ENCODE data around the gene INTS3. TPM values are rescaled to one million over a fixed set of nuclear protein-coding genes. Genes with fewer than 3 reads are reported as not detected.
"Not testable (repeated sequence)": the region's sequence is repeated elsewhere in the genome, so short reads cannot be mapped to it uniquely, and the experiment has no call there.

INTS3 gene
- total RNA-seq, 1 donor from 2014 or later, result 57.3 TPM

GRCh38 chr1:153750026-153750995 lies 22.5 kb downstream of the INTS3 start:
- intact Hi-C loops (cut with micrococcal nuclease), result no loop called here
- H3K36me3 Mint-ChIP-seq (ENCODE audit: low read depth), result peaks cover 49% of the 10 kb centered on the region
- H3K4me3 Mint-ChIP-seq, result no peak overlapping the region

GRCh38 chr1:153752072-153752471 lies 24.2 kb downstream of the INTS3 start:
- DNase-seq (ENCODE audit: low spot score), result no peak
- no peak overlapping the region for H3K27ac Mint-ChIP-seq
- no peaks in the 10 kb centered on the region for H3K27me3 Mint-ChIP-seq (ENCODE audit: insufficient read depth)
- no peaks in the 10 kb centered on the region for H3K9me3 Mint-ChIP-seq
- H3K4me1 Mint-ChIP-seq (ENCODE audit: low read depth), result peaks cover 7% of the 10 kb centered on the region
- H3K36me3 Mint-ChIP-seq (ENCODE audit: low read depth), result peaks cover 46% of the 10 kb centered on the region
- intact Hi-C loops (cut with micrococcal nuclease), result no loop called here
- H3K4me3 Mint-ChIP-seq, result no peak overlapping the region

More at GRCh38 chr1:153750026-153750995, 22.5 kb downstream of the INTS3 start:
- peaks cover 7% of the 10 kb centered on the region for H3K4me1 Mint-ChIP-seq (ENCODE audit: low read depth)
- no peaks in the 10 kb centered on the region for H3K27me3 Mint-ChIP-seq (ENCODE audit: insufficient read depth)
- no peak overlapping the region for H3K27ac Mint-ChIP-seq
- no peak for DNase-seq (ENCODE audit: low spot score)
- H3K9me3 Mint-ChIP-seq, result no peaks in the 10 kb centered on the region

GRCh38 chr1:153752571-153753195 lies 24.8 kb downstream of the INTS3 start:
- no peak overlapping the region for H3K4me3 Mint-ChIP-seq
- intact Hi-C loops (cut with micrococcal nuclease), result no loop called here
- no peak overlapping the region for H3K27ac Mint-ChIP-seq
- H3K27me3 Mint-ChIP-seq (ENCODE audit: insufficient read depth), result no peaks in the 10 kb centered on the region
- peaks cover 7% of the 10 kb centered on the region for H3K4me1 Mint-ChIP-seq (ENCODE audit: low read depth)
- DNase-seq (ENCODE audit: low spot score), result no peak
- H3K9me3 Mint-ChIP-seq, result no peaks in the 10 kb centered on the region
- H3K36me3 Mint-ChIP-seq (ENCODE audit: low read depth), result peaks cover 46% of the 10 kb centered on the region

GRCh38 chr1:153754266-153754665 lies 26.4 kb downstream of the INTS3 start:
- DNase-seq (ENCODE audit: low spot score), result no peak
- no peak overlapping the region for H3K27ac Mint-ChIP-seq
- H3K9me3 Mint-ChIP-seq, result no peaks in the 10 kb centered on the region
- no peak overlapping the region for H3K4me3 Mint-ChIP-seq
- H3K27me3 Mint-ChIP-seq (ENCODE audit: insufficient read depth), result no peaks in the 10 kb centered on the region
- peaks cover 6% of the 10 kb centered on the region for H3K4me1 Mint-ChIP-seq (ENCODE audit: low read depth)
- intact Hi-C loops (cut with micrococcal nuclease), result no loop called here
- H3K36me3 Mint-ChIP-seq (ENCODE audit: low read depth), result peaks cover 43% of the 10 kb centered on the region

- intact Hi-C loops (cut with micrococcal nuclease), result no loop called here
- no peak for DNase-seq (ENCODE audit: low spot score)
- H3K27me3 Mint-ChIP-seq (ENCODE audit: insufficient read depth), result no peaks in the 10 kb centered on the region
- peaks cover 42% of the 10 kb centered on the region for H3K36me3 Mint-ChIP-seq (ENCODE audit: low read depth)
- H3K4me3 Mint-ChIP-seq, result no peak overlapping the region
- H3K27ac Mint-ChIP-seq, result no peak overlapping the region
- no peaks in the 10 kb centered on the region for H3K9me3 Mint-ChIP-seq
- no peaks in the 10 kb centered on the region for H3K4me1 Mint-ChIP-seq (ENCODE audit: low read depth)
These were observed 32.6 kb downstream of the INTS3 start for GRCh38 chr1:153760440-153760839.

GRCh38 chr1:153763365-153764225 lies 35.7 kb downstream of the INTS3 start:
- no peak for DNase-seq (ENCODE audit: low spot score)
- no peaks in the 10 kb centered on the region for H3K9me3 Mint-ChIP-seq
- H3K36me3 Mint-ChIP-seq (ENCODE audit: low read depth), result peaks cover 49% of the 10 kb centered on the region
- no peak overlapping the region for H3K4me3 Mint-ChIP-seq
- no peak overlapping the region for H3K27ac Mint-ChIP-seq
- no peaks in the 10 kb centered on the region for H3K27me3 Mint-ChIP-seq (ENCODE audit: insufficient read depth)
- H3K4me1 Mint-ChIP-seq (ENCODE audit: low read depth), result no peaks in the 10 kb centered on the region
- intact Hi-C loops (cut with micrococcal nuclease), result no loop called here

DNA sequence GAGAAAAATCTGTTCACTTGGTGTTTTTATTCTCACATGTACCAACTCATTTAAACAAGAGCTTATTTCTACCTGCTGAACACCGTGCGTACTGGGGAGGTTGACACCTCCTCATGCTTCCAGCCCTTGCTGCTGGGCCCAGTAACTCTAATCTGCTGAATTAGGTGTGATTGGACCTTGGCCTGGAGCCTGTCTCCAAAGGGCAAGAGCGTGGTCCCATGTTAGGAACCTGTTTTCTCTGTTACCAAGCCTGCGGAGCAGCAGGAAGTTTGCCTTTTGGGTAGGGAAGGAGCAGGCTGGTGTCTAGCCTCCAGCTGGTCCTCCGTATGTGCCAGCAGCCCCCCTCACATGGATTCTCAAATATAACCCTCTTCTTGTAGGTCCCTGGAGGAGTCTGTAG lies 36.5 kb downstream of the INTS3 start:
- Mint-ChIP-seq H3K27me3 (ENCODE audit: insufficient read depth) (no peaks in the 10 kb centered on the region), H3K36me3 (ENCODE audit: low read depth) (peaks cover 55% of the 10 kb centered on the region), H3K9me3 (no peaks in the 10 kb centered on the region), H3K27ac (no peak overlapping the region), H3K4me1 (ENCODE audit: low read depth) (no peaks in the 10 kb centered on the region), H3K4me3 (no peak overlapping the region)
- DNase-seq (ENCODE audit: low spot score), result no peak
- intact Hi-C loops (cut with micrococcal nuclease), result no loop called here

- H3K36me3 Mint-ChIP-seq (ENCODE audit: low read depth), result peaks cover 54% of the 10 kb centered on the region
- H3K4me3 Mint-ChIP-seq; DNase-seq (ENCODE audit: low spot score); H3K27me3 Mint-ChIP-seq (ENCODE audit: insufficient read depth); H3K4me1 Mint-ChIP-seq (ENCODE audit: low read depth); H3K27ac Mint-ChIP-seq; intact Hi-C loops (cut with micrococcal nuclease); H3K9me3 Mint-ChIP-seq: not testable (repeated sequence)
These were observed 38.8 kb downstream of the INTS3 start for GRCh38 chr1:153766663-153767062.

DNA sequence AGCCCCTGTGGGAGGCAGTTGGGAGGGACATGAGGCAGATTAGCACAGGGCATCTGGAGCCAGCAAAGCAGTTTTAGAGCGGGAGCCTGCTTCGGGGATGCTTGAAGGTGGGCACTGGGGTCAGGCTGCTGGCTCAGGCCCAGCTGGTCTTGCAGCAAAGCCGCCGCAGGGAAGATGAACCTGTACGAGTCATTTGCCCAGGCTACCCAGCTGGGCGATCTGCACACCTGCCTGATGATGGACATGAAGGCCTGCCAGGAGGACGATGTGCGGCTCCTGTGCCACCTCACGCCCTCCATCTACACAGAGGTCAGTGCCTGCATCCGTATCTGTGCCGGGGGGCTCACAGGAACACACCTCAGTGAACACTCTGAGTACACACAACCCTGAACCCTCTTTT lies 39.7 kb downstream of the INTS3 start:
- Mint-ChIP-seq H3K9me3 (no peaks in the 10 kb centered on the region), H3K4me1 (ENCODE audit: low read depth) (no peaks in the 10 kb centered on the region), H3K27ac (no peak overlapping the region), H3K27me3 (ENCODE audit: insufficient read depth) (no peaks in the 10 kb centered on the region), H3K36me3 (ENCODE audit: low read depth) (peaks cover 52% of the 10 kb centered on the region), H3K4me3 (no peak overlapping the region)
- intact Hi-C loops (cut with micrococcal nuclease), result no loop called here
- DNase-seq (ENCODE audit: low spot score), result no peak

DNA sequence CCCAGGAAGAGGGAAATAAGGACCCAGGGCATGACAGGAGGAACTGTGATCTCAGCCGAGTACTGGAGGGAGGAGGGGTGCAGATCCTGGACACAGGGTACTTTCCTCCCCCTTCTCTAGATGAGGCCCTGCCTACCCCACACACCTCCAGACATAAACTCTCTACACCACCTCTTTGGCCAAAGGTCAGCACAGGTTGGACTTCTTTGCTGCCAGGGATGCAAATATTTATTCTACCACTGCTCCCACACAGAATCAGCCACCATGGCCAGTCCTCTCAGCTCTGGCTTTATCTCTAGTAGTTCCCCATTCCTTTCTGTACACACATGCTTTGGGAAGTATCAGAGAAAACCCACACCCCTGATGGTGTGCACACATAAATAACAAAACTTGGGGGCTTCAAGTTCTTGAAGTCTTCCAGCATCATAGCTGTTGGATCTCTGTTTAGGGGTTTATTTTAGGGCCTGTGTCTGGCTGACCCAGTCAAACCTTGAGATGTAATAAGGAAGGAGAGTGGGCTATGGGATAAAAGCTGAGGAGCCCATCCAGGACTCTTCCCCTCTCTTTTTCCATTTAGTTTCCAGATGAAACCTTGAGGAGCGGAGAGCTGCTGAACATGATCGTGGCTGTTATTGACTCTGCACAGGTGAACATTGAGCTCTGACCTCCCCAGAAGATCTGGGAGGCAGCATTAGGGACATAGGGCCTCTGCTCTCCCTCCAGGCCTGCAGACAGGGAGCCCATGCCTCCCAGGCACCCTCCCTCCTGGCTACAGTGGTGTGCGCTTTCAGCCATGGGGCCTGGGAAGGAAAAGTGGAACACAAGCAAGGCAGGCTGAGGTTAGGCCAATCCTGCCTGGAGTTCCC lies 40.7 kb downstream of the INTS3 start:
- no peak for DNase-seq (ENCODE audit: low spot score)
- peaks cover 53% of the 10 kb centered on the region for H3K36me3 Mint-ChIP-seq (ENCODE audit: low read depth)
- H3K4me1 Mint-ChIP-seq (ENCODE audit: low read depth), result peaks cover 3% of the 10 kb centered on the region
- no peaks in the 10 kb centered on the region for H3K9me3 Mint-ChIP-seq
- no peak overlapping the region for H3K4me3 Mint-ChIP-seq
- intact Hi-C loops (cut with micrococcal nuclease), result no loop called here
- H3K27me3 Mint-ChIP-seq (ENCODE audit: insufficient read depth), result no peaks in the 10 kb centered on the region
- H3K27ac Mint-ChIP-seq, result no peak overlapping the region

- DNase-seq (ENCODE audit: low spot score), result no peak
- no peak overlapping the region for H3K27ac Mint-ChIP-seq
- H3K9me3 Mint-ChIP-seq, result no peaks in the 10 kb centered on the region
- no peaks in the 10 kb centered on the region for H3K27me3 Mint-ChIP-seq (ENCODE audit: insufficient read depth)
- peaks cover 53% of the 10 kb centered on the region for H3K36me3 Mint-ChIP-seq (ENCODE audit: low read depth)
- peaks cover 10% of the 10 kb centered on the region for H3K4me1 Mint-ChIP-seq (ENCODE audit: low read depth)
- intact Hi-C loops (cut with micrococcal nuclease), result no loop called here
- no peak overlapping the region for H3K4me3 Mint-ChIP-seq
These were observed 41.4 kb downstream of the INTS3 start for GRCh38 chr1:153769221-153769620.

DNA sequence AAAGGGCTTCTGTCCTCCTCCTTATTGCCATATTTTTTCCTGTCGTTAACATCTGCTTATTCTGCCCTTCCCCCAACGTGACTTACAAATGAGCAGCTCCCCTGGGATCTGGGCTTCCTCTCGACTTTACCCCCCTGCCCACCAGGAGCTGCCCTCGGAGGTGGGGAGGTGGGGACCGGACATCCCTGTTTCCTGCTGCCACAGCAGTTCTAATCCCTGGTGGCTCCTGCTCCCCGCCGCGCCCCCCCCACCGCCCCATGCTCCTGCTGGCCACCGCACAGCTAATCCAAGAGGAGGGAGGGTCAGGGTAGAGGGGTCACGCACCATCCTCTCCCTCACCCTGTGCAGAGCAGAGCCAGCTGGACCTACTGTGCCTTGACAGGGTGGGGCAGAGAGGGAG lies 42.9 kb downstream of the INTS3 start:
- Mint-ChIP-seq H3K9me3 (no peaks in the 10 kb centered on the region), H3K4me1 (ENCODE audit: low read depth) (peaks cover 19% of the 10 kb centered on the region), H3K4me3 (no peak overlapping the region), H3K36me3 (ENCODE audit: low read depth) (peaks cover 44% of the 10 kb centered on the region), H3K27ac (no peak overlapping the region), H3K27me3 (ENCODE audit: insufficient read depth) (no peaks in the 10 kb centered on the region)
- intact Hi-C loops (cut with micrococcal nuclease), result no loop called here
- no peak for DNase-seq (ENCODE audit: low spot score)
